ENCODE data around the gene SLCO2B1. TPM values are rescaled to one million over a fixed set of nuclear protein-coding genes. Genes with fewer than 3 reads are reported as not detected.

SLCO2B1 gene
- total RNA-seq, 2 experiments from 2014 or later: not detected

GRCh38 chr11:75151346-75152047 is 590 bp downstream of the SLCO2B1 start:
- H3K36me3 Mint-ChIP-seq: no peaks in the 10 kb centered on the region
- H3K27ac Mint-ChIP-seq: no peak overlapping the region
- no peaks in the 10 kb centered on the region for H3K27me3 Mint-ChIP-seq
- no peak overlapping the region for H3K4me3 Mint-ChIP-seq
- H3K4me1 Mint-ChIP-seq: no peaks in the 10 kb centered on the region
- H3K9me3 Mint-ChIP-seq: no peaks in the 10 kb centered on the region
- DNase-seq: no peak

- Mint-ChIP-seq H3K27ac (no peak overlapping the region), H3K4me1 (no peaks in the 10 kb centered on the region), H3K36me3 (no peaks in the 10 kb centered on the region), H3K4me3 (no peak overlapping the region), H3K27me3 (no peaks in the 10 kb centered on the region), H3K9me3 (no peaks in the 10 kb centered on the region)
- no peak for DNase-seq
Observed at GRCh38 chr11:75152090-75152489, 1.2 kb downstream of the SLCO2B1 start.

- Mint-ChIP-seq H3K9me3 (no peaks in the 10 kb centered on the region), H3K27me3 (no peaks in the 10 kb centered on the region)
- DNase-seq: no peak
Observed at GRCh38 chr11:75152651-75153427, 1.9 kb downstream of the SLCO2B1 start.

GRCh38 chr11:75154646-75155569 is 4.0 kb downstream of the SLCO2B1 start:
- Mint-ChIP-seq H3K27ac (no peak overlapping the region), H3K36me3 (no peaks in the 10 kb centered on the region), H3K9me3 (no peaks in the 10 kb centered on the region), H3K4me1 (no peaks in the 10 kb centered on the region), H3K27me3 (no peaks in the 10 kb centered on the region), H3K4me3 (no peak overlapping the region)
- no peak for DNase-seq

More at GRCh38 chr11:75152651-75153427, 1.9 kb downstream of the SLCO2B1 start:
- H3K27ac Mint-ChIP-seq: no peak overlapping the region
- no peak overlapping the region for H3K4me3 Mint-ChIP-seq
- H3K36me3 Mint-ChIP-seq: no peaks in the 10 kb centered on the region
- H3K4me1 Mint-ChIP-seq: no peaks in the 10 kb centered on the region

GRCh38 chr11:75155570-75156422 is 4.9 kb downstream of the SLCO2B1 start:
- no peak for DNase-seq
- no peaks in the 10 kb centered on the region for H3K27me3 Mint-ChIP-seq
- no peaks in the 10 kb centered on the region for H3K36me3 Mint-ChIP-seq
- peaks cover 3% of the 10 kb centered on the region for H3K9me3 Mint-ChIP-seq
- no peak overlapping the region for H3K4me3 Mint-ChIP-seq
- no peak overlapping the region for H3K27ac Mint-ChIP-seq
- H3K4me1 Mint-ChIP-seq: no peaks in the 10 kb centered on the region

GRCh38 chr11:75158241-75158640 is 7.3 kb downstream of the SLCO2B1 start:
- DNase-seq: no peak
- Mint-ChIP-seq H3K27me3 (no peaks in the 10 kb centered on the region), H3K4me3 (no peak overlapping the region), H3K27ac (no peak overlapping the region), H3K36me3 (no peaks in the 10 kb centered on the region), H3K4me1 (no peaks in the 10 kb centered on the region), H3K9me3 (peaks cover 6% of the 10 kb centered on the region)

- H3K4me3 Mint-ChIP-seq: no peak overlapping the region
- no peaks in the 10 kb centered on the region for H3K4me1 Mint-ChIP-seq
- peaks cover 6% of the 10 kb centered on the region for H3K9me3 Mint-ChIP-seq
- DNase-seq: no peak
- no peaks in the 10 kb centered on the region for H3K36me3 Mint-ChIP-seq
- no peak overlapping the region for H3K27ac Mint-ChIP-seq
- H3K27me3 Mint-ChIP-seq: peaks cover 2% of the 10 kb centered on the region
Observed at GRCh38 chr11:75158696-75159150, 7.8 kb downstream of the SLCO2B1 start.

- H3K4me3 Mint-ChIP-seq: no peak overlapping the region
- H3K4me1 Mint-ChIP-seq: no peaks in the 10 kb centered on the region
- DNase-seq: no peak
- peaks cover 5% of the 10 kb centered on the region for H3K27me3 Mint-ChIP-seq
- H3K9me3 Mint-ChIP-seq: peaks cover 6% of the 10 kb centered on the region
- H3K36me3 Mint-ChIP-seq: no peaks in the 10 kb centered on the region
- no peak overlapping the region for H3K27ac Mint-ChIP-seq
Observed at GRCh38 chr11:75159151-75159953, 8.4 kb downstream of the SLCO2B1 start.

GRCh38 chr11:75160220-75160757 is 9.4 kb downstream of the SLCO2B1 start:
- no peak overlapping the region for H3K4me3 Mint-ChIP-seq
- H3K27ac Mint-ChIP-seq: no peak overlapping the region
- peaks cover 6% of the 10 kb centered on the region for H3K9me3 Mint-ChIP-seq
- H3K27me3 Mint-ChIP-seq: peaks cover 5% of the 10 kb centered on the region
- DNase-seq: no peak
- no peaks in the 10 kb centered on the region for H3K4me1 Mint-ChIP-seq
- H3K36me3 Mint-ChIP-seq: no peaks in the 10 kb centered on the region

GRCh38 chr11:75160880-75161279 is 10.0 kb downstream of the SLCO2B1 start:
- H3K27me3 Mint-ChIP-seq: peaks cover 5% of the 10 kb centered on the region
- H3K4me3 Mint-ChIP-seq: no peak overlapping the region
- no peaks in the 10 kb centered on the region for H3K36me3 Mint-ChIP-seq
- H3K9me3 Mint-ChIP-seq: peaks cover 6% of the 10 kb centered on the region
- H3K27ac Mint-ChIP-seq: no peak overlapping the region
- no peak for DNase-seq
- no peaks in the 10 kb centered on the region for H3K4me1 Mint-ChIP-seq

GRCh38 chr11:75161506-75162095 is 10.7 kb downstream of the SLCO2B1 start:
- Mint-ChIP-seq H3K4me1 (no peaks in the 10 kb centered on the region), H3K27ac (no peak overlapping the region), H3K9me3 (peaks cover 6% of the 10 kb centered on the region), H3K36me3 (no peaks in the 10 kb centered on the region), H3K4me3 (no peak overlapping the region), H3K27me3 (peaks cover 5% of the 10 kb centered on the region)
- DNase-seq: no peak

GRCh38 chr11:75162954-75163353 is 12.0 kb downstream of the SLCO2B1 start:
- no peaks in the 10 kb centered on the region for H3K4me1 Mint-ChIP-seq
- no peak for DNase-seq
- peaks cover 6% of the 10 kb centered on the region for H3K9me3 Mint-ChIP-seq

More at GRCh38 chr11:75162954-75163353, 12.0 kb downstream of the SLCO2B1 start:
- Mint-ChIP-seq H3K27me3 (peaks cover 5% of the 10 kb centered on the region), H3K27ac (no peak overlapping the region), H3K4me3 (no peak overlapping the region), H3K36me3 (no peaks in the 10 kb centered on the region)
